SW 1271 (cell line): ENCODE data around the gene ZFR2.

Source experiments
- DNase-seq, 2 experiments: peaks; one replicate each; lab custom pipeline; 2025; lab: John Stamatoyannopoulos, UW

The ZFR2 gene

GRCh38 chr19:3873151-3873550 is 4.3 kb upstream of the ZFR2 start:
- no peak for DNase-seq

GRCh38 chr19:3867971-3868769 is 668 bp downstream of the ZFR2 start:
- DNase-seq, result no peak

DNA sequence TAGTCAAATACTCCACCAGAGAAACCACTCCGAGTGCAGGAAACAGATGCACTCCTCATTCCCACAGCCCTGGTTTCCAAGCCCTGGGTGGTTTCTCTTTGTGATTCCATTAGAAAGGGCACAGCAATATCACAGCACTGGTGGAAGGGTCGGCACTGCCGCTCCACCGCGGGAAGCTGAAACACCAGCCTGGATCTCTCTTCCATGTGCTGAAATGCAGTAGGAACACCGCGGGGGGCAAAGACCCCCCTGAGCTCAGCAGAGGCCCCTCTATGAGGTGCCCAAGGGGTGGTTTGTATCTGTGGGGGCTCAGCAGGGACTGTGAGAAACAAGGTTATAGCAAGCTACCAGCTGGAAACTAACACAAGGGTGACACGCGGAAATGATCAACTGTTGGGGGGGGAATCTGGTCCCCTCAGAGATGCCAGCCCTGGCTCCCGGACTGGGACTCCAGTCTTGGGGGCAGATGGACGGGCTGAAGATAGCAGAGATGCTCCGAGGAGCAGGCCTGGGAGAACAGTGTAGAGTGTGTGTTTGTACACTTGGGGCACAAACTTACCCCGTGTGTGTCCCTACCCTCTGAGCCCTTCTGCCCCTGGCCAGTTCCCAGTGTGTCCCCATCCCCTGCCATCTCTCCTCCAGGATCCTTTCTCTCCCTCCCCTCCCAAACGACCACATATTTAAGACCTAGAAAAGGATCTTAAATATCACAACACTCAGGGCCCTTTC is 1.8 kb downstream of the ZFR2 start:
- no peak for DNase-seq

GRCh38 chr19:3863648-3864047 is 5.2 kb downstream of the ZFR2 start:
- no peak for DNase-seq

- no peak for DNase-seq
Measured at GRCh38 chr19:3862826-3863500, 5.9 kb downstream of the ZFR2 start.

- DNase-seq, result no peak
Measured at GRCh38 chr19:3860499-3860898, 8.3 kb downstream of the ZFR2 start.

DNA sequence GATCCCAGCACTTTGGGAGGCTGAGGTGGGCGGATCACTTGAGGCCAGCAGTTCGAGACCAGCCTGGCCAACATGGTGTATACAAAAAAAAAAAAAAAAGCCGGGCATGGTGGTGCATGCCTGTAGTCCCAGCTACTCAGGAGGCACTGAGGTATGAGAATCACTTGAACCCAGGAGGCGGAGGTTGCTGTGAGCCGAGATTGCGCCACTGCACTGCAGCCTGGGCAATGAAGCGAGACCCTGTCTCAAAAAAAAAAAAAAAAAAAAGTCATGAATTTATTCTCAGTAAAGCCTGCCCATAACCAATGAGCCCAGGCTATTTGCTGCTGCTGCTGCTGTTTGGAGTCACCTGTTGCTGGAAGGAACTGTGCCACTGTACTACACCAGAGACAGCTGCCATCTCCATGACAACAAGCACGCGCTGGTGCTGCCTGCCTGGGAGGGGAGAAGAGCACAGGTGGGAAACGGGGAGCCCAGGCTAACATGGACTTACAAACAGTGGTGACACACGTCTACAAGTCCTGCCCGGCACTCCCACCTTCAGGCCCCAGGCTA is 11.3 kb downstream of the ZFR2 start:
- no peak for DNase-seq

DNA sequence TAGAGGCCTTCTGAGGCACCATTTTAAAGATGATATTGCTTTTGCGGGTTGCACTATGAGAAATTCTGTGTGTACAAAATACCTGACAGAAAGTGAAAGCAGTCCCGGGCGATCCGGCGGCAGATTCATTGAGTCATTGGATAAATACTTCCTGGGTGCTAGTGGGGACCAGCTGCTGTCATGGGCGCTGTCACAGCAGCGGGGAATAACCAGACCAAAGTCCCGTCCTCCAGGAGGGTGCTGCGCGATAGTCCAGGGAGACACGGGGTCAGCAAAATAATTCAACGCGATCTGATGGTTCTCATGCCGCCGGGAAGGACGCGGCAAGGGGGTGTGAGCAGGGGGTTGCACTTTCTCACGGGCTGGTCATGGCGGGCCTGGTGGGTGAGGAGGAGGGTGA is 13.5 kb downstream of the ZFR2 start:
- DNase-seq, result no peak

- DNase-seq, result peak; percentile 75 to 77
Measured at GRCh38 chr19:3852614-3853254, 16.1 kb downstream of the ZFR2 start.

- no peak for DNase-seq
Measured at GRCh38 chr19:3852177-3852511, 16.7 kb downstream of the ZFR2 start.

DNA sequence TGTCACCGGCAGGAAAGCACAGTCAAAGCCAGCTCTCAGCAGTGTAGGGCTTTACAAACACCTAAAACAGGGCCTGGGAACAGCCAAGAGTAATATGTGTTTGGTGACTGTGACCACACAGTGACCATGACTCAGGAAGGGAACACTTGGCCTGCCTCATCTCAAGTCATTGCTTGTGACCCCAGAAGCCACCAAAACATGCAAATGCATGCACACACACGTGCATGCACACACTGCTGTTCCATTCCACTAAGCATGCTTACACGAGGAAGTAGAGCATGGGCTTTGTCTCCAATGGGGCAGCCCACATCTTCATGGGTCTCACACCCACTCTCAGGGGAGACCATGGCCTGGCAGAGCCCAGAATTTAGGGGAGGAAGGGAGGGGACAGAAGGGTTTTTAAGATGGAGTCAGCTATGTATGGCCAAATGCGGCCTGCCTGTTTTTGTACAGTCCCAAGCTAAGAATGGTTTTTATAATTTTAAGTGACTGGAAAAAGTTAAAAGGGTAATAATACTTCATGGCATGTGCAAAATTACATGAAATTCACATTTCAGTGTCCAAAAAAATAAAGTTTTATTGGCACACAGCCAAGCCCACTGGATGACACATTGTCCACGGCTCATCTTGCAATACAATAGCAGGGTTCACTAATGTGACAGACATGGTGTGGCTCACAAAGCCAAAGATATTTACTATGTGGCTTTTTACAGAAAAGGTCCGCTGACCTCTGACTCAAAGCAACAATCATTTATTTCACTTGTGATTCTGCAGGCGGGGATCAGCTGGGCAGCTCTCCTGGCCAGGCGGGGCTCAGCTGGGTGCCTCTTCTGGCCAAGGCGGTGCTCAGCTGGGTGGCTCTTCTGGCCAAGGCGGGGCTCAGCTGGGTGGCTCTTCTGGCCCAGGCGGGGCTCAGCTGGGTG is 17.3 kb downstream of the ZFR2 start:
- DNase-seq, result no peak

DNA sequence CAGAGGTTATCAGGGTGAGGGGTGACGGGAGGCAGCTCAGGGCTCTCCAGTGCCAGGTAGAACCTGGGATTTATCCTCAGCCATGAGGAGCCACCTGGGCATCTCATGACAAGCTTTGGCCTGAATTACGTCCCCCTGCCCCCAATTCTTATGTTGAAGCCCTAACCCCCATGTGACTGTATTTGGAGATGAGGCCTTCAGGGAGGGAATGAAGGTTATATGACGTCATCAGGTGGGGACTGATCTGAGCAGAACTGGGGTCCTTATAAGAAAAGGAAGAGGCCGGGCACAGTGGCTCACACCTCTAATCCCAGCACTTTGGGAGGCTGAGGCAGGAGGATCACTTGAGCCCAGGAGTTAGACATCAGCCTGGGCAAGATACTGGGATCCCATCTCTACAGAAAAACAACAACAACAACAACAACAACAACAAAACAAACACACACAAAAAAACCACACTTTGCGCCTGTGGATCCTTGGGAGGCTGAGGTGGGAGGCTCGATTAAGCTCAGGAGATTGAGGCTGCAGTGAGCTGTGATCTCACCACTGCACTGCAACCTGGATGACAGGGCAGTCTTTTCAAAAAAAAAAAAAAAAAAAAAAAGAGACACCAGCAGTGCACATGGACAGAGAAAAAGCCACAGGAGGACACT is 18.4 kb downstream of the ZFR2 start:
- no peak for DNase-seq

- DNase-seq, result no peak
Measured at GRCh38 chr19:3849787-3850186, 19.1 kb downstream of the ZFR2 start.

GRCh38 chr19:3849092-3849491 is 19.7 kb downstream of the ZFR2 start:
- DNase-seq, result no peak

DNA sequence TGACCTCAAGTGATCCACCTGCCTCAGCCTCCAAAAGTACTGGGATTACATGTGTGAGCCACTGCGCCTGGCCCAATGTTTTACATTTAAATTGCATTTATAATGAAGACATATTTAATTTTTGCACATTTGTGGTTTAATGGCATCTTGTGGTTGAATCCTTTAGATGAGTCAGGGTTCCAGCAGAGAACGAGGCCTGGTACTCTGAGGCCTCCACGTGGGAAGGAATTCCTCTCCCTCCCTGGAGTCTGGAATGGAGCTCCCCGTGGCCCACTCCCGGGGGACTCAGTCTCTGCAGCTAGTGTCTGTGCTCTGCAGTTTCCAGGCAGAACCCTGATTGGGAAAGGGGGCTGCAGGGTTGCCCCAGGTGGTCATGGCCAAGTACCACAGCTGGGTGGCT is 24.2 kb downstream of the ZFR2 start:
- DNase-seq, result no peak

- DNase-seq, result no peak
Measured at GRCh38 chr19:3842948-3843347, 25.9 kb downstream of the ZFR2 start.

- DNase-seq, result no peak
Measured at GRCh38 chr19:3840804-3841203, 28.0 kb downstream of the ZFR2 start.

DNA sequence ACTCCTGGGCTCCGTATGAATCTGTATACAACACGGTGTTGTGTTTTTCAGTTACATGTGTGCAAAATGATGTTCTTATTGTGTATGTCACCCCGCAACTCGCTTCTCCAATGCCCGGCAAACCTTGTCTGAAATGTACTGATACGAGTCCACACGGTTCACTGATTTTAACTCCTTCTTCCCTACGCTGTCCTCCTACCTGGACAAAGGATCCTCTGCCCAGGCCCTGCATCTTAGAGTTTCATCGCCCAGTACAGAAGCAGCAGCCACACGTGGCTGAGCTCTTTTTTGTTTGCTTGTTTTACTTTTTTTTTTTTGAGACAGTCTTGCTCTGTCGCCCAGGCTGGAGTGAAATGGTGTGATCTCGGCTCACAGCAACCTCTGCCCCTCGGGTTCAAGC is 28.9 kb downstream of the ZFR2 start:
- DNase-seq, result no peak

DNA sequence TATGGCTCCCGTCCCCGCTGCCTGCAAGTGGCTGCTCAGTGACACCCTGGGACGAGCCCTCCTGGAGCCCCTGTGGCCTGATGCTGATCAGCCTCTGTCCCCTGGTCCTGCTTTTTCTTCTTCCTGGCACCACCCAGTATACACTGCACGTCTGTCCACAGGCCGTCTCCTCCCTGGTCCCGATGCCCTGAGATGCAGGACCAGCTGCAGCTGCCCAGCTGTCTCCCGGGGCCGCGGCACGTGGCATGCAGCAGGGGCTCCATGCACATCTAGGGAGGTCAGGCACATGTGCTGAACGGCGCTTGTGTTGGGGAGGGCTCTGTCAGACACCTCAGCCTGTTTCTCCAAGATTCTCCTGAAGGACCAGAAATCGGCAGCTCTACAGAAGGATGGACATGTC is 30.2 kb downstream of the ZFR2 start:
- DNase-seq, result no peak

DNA sequence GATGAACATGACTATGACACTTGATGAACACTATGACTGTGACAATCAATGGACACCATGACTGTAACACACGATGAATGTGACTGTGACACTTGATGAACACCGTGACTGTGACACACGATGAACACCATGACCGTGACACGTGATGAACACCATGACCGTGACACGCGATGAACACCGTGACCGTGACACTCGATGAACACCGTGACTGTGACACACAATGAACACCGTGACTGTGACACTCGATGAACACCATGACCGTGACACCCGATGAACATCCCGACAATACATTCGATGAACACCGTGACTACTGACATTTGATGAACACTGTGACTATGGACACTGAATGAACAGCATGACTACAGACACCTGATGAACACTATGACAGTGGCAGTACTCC is 30.9 kb downstream of the ZFR2 start:
- DNase-seq, result no peak

- no peak for DNase-seq
Measured at GRCh38 chr19:3837332-3837731, 31.5 kb downstream of the ZFR2 start.
